NB4 (cell line): Measurements from ENCODE around the gene LIN7A.

Experiments
- CTCF ChIP-seq: IDR thresholded peaks from one replicate; pipeline ENCODE4 v1.5.1; 2012; ENCODE audit warnings: low read depth, low read length
- MYC ChIP-seq: IDR thresholded peaks from 2 replicates; pipeline ENCODE4 v1.6.1; 2011; ENCODE audit warnings: low read depth, low read length
- POLR2A ChIP-seq: IDR thresholded peaks from 2 replicates; pipeline ENCODE4 v1.6.1; 2011; ENCODE audit warnings: mild to moderate bottlenecking; ENCODE audit not compliant: insufficient read length; ENCODE audit errors: extremely low read depth

GRCh38 chr12:80821513-80822000, 116.2 kb downstream of the LIN7A start:
- TF ChIP-seq POLR2A (no peak), CTCF (no peak), MYC (no peak)
